ENCODE measurements around the gene MGAT4A.

Gene MGAT4A

GRCh38 chr2:98572676-98573075, 158.3 kb downstream of the MGAT4A start:
- no peak for DNase-seq (ENCODE audit: low spot score)

- no peak for DNase-seq (ENCODE audit: low spot score)
Observed at GRCh38 chr2:98572211-98572610, 158.7 kb downstream of the MGAT4A start.

GRCh38 chr2:98571796-98572195, 159.1 kb downstream of the MGAT4A start:
- no peak for DNase-seq (ENCODE audit: low spot score)

GRCh38 chr2:98571121-98571701, 159.7 kb downstream of the MGAT4A start:
- DNase-seq (ENCODE audit: low spot score): no peak

GRCh38 chr2:98570356-98570755, 160.6 kb downstream of the MGAT4A start:
- DNase-seq (ENCODE audit: low spot score): no peak

GRCh38 chr2:98569915-98570314, 161.0 kb downstream of the MGAT4A start:
- DNase-seq (ENCODE audit: low spot score): no peak

- DNase-seq (ENCODE audit: low spot score): peak; percentile 29
Observed at GRCh38 chr2:98569197-98569793, 161.6 kb downstream of the MGAT4A start.
